SK-N-SH (cell line): ENCODE data around the gene AGBL4. TPM values are rescaled to one million over a fixed set of nuclear protein-coding genes. Genes with fewer than 3 reads are reported as not detected.

ENCODE experiments used
- CTCF ChIA-PET: fragments of 300-600, 350-600 bp; formaldehyde crosslinking; extraction: SDS; loops from one replicate; lab custom pipeline; 2021; lab: Yijun Ruan, JAX
- POLR2A ChIA-PET: fragments of 350-600 bp; sonication (Branson Sonifier 250); formaldehyde crosslinking; extraction: SDS; loops from one replicate; lab custom pipeline; 2020; ENCODE audit warnings: antibody characterized with exemption, inconsistent platforms; lab: Yijun Ruan, JAX
- DNase-seq: peaks from one replicate; pipeline ENCODE4 v3.0.0; 2012
- H2AFZ ChIP-seq: fragments of 200-600 bp; sonication (generic); 2 replicates; pipeline ENCODE4 v1.8.1; 2016; ENCODE audit warnings: antibody characterized with exemption, mild to moderate bottlenecking, low read depth
- H3F3A ChIP-seq: fragments of 200-600 bp; sonication (generic); replicated peaks from 2 replicates; pipeline ENCODE3; 2016; ENCODE audit warnings: antibody characterized with exemption, mild to moderate bottlenecking; ENCODE audit not compliant: insufficient read depth
- H3K27ac ChIP-seq, 2 experiments: fragments of 200-500 bp in 1 of 2; fragments of 200-600 bp in 1 of 2; sonication (Bioruptor generic) in 1 of 2; sonication (generic), shearing (Covaris generic) in 1 of 2; 2 replicates each; pipeline versions ENCODE4 v1.5.1 to v1.6.1; 2014 to 2016; ENCODE audit warnings: low read depth in 2 of 2, inconsistent platforms in 1 of 2, low read length in 1 of 2, mild to moderate bottlenecking in 1 of 2, mixed read lengths in 1 of 2
- H3K27me3 ChIP-seq: fragments of 200-600 bp; sonication (generic), shearing (Covaris generic); 2 replicates; pipeline ENCODE4 v1.6.1; 2016; ENCODE audit warnings: mixed run types; ENCODE audit not compliant: insufficient read depth
- H3K36me3 ChIP-seq, 2 experiments: fragments of 200-500 bp in 1 of 2; fragments of 200-600 bp in 1 of 2; sonication (Bioruptor generic) in 1 of 2; sonication (generic) in 1 of 2; replicated peaks in 1 of 2; 2 replicates each; pipeline versions ENCODE3 to v1.5.1; 2014 to 2016; ENCODE audit warnings: low read length in 1 of 2, mild to moderate bottlenecking in 1 of 2; ENCODE audit not compliant: insufficient read depth in 2 of 2, control insufficient read depth in 1 of 2
- H3K4me1 ChIP-seq, 2 experiments: fragments of 200-500 bp in 1 of 2; fragments of 200-600 bp in 1 of 2; sonication (Bioruptor generic) in 1 of 2; sonication (generic), shearing (Covaris generic) in 1 of 2; 2 replicates each; pipeline versions ENCODE4 v1.5.1 to v1.6.1; 2014 to 2016; ENCODE audit warnings: low read depth in 1 of 2, low read length in 1 of 2, mixed run types in 1 of 2; ENCODE audit not compliant: insufficient read depth in 2 of 2, control insufficient read depth in 1 of 2
- H3K4me2 ChIP-seq: fragments of 200-600 bp; sonication (generic), shearing (Covaris generic); 2 replicates; pipeline ENCODE4 v1.6.1; 2017; ENCODE audit warnings: mixed run types
- H3K4me3 ChIP-seq, 2 experiments: fragments of 200-500 bp in 1 of 2; fragments of 200-600 bp in 1 of 2; sonication (Bioruptor generic) in 1 of 2; sonication (generic), shearing (Covaris generic) in 1 of 2; 2 replicates each; pipeline versions ENCODE4 v1.5.1 to v1.8.1; 2014 to 2016; ENCODE audit warnings: low read depth in 2 of 2, inconsistent platforms in 1 of 2, low read length in 1 of 2, mild to moderate bottlenecking in 1 of 2, mixed read lengths in 1 of 2, moderate library complexity in 1 of 2
- H3K79me2 ChIP-seq: fragments of 200-600 bp; sonication (generic); 2 replicates; pipeline ENCODE4 v1.8.1; 2017; ENCODE audit warnings: mild to moderate bottlenecking; ENCODE audit not compliant: insufficient read depth
- H3K9ac ChIP-seq: fragments of 200-600 bp; sonication (generic); 2 replicates; pipeline ENCODE4 v1.6.1; 2017; ENCODE audit warnings: mixed run types
- H3K9me2 ChIP-seq: fragments of 200-600 bp; sonication (generic); 2 replicates; pipeline ENCODE4 v1.6.1; 2017; ENCODE audit warnings: mixed run types
- H3K9me3 ChIP-seq: fragments of 200-600 bp; sonication (generic); 2 replicates; pipeline ENCODE4 v1.6.1; 2017; ENCODE audit warnings: mixed run types, mild to moderate bottlenecking, moderate library complexity
- H4K20me1 ChIP-seq: fragments of 200-600 bp; sonication (generic); 2 replicates; pipeline ENCODE4 v1.6.1; 2017; ENCODE audit warnings: mild to moderate bottlenecking, mixed run types; ENCODE audit not compliant: insufficient read depth
- CTCF ChIP-seq: fragments of 200-600 bp; sonication (generic); IDR thresholded peaks from 2 replicates; pipeline ENCODE4 v1.6.1; 2017; ENCODE audit warnings: antibody characterized with exemption, mild to moderate bottlenecking, moderate library complexity
- ELF1 ChIP-seq: IDR thresholded peaks from 2 replicates; pipeline ENCODE4 v1.4.0; 2012
- EP300 ChIP-seq, 2 experiments: IDR thresholded peaks; 2 replicates each; pipeline versions ENCODE4 v1.4.0 to v1.6.1; 2012; ENCODE audit warnings: borderline replicate concordance in 1 of 2, low read depth in 1 of 2, low read length in 1 of 2
- EZH2phosphoT487 ChIP-seq: fragments of 200-600 bp; sonication (generic); IDR thresholded peaks from 2 replicates; pipeline ENCODE4 v1.6.1; 2017; ENCODE audit warnings: low read depth, mixed run types, mild to moderate bottlenecking, antibody characterized with exemption, moderate library complexity, borderline replicate concordance
- GATA2 ChIP-seq: sonication (generic); formaldehyde crosslinking; IDR thresholded peaks from 2 replicates; pipeline ENCODE4 v1.5.0; 2020; ENCODE audit warnings: mild to moderate bottlenecking, missing genetic modification reagents
- JUND ChIP-seq: IDR thresholded peaks from 2 replicates; pipeline ENCODE4 v1.4.0; 2012
- MEF2A ChIP-seq: IDR thresholded peaks from 2 replicates; pipeline ENCODE4 v1.4.0; 2012; ENCODE audit warnings: low read depth, borderline replicate concordance
- MXI1 ChIP-seq: IDR thresholded peaks from 2 replicates; pipeline ENCODE4 v1.6.1; 2012; ENCODE audit warnings: mild to moderate bottlenecking, low read depth, low read length, improper control_type of control experiment
- NFIC ChIP-seq: IDR thresholded peaks from 2 replicates; pipeline ENCODE4 v1.4.0; 2012; ENCODE audit warnings: borderline replicate concordance
- POLR2AphosphoS5 ChIP-seq: IDR thresholded peaks from 2 replicates; pipeline ENCODE4 v1.6.1; 2012; ENCODE audit warnings: low read depth, low read length
- RCOR1 ChIP-seq: fragments of 150-350 bp; IDR thresholded peaks from 2 replicates; pipeline ENCODE4 v1.6.1; 2017; ENCODE audit warnings: antibody characterized with exemption, low read length
- SIN3A ChIP-seq: IDR thresholded peaks from 2 replicates; pipeline ENCODE4 v1.6.1; 2012; ENCODE audit warnings: low read depth, mild to moderate bottlenecking, low read length, moderate library complexity, borderline replicate concordance
- SMC3 ChIP-seq: IDR thresholded peaks from 2 replicates; pipeline ENCODE4 v1.6.1; 2012; ENCODE audit warnings: low read depth, low read length, improper control_type of control experiment
- USF1 ChIP-seq: IDR thresholded peaks from 2 replicates; pipeline ENCODE4 v1.4.0; 2012; ENCODE audit warnings: low read depth, borderline replicate concordance
- USF2 ChIP-seq: fragments of 150-350 bp; IDR thresholded peaks from 2 replicates; pipeline ENCODE4 v1.6.1; 2017; ENCODE audit warnings: antibody characterized with exemption, low read length, low read depth, borderline replicate concordance
- YY1 ChIP-seq: IDR thresholded peaks from 2 replicates; pipeline ENCODE4 v1.4.0; 2012; ENCODE audit warnings: low read depth, mild to moderate bottlenecking
- WGBS: methylation state at CpG from one replicate; pipeline ENCODE4 v1.1.6; 2017; ENCODE audit warnings: low lambda C conversion rate; 5-methylcytosine and 5-hydroxymethylcytosine counted together
- polyA plus RNA-seq, 3 experiments: library from polyadenylated mRNA; depleted of rRNA; stranded (reverse); fragments of >200 nt; gene quantifications; 2 replicates each; pipeline ENCODE4 v1.2.3, GENCODE V29; 2012

The AGBL4 gene
- polyA plus RNA-seq, 1 of the 3 experiments (the other 2 are of a cell fraction), result 0.07 TPM

GRCh38 chr1:48644190-48644900, 1379.4 kb downstream of the AGBL4 start (continued):
- TF ChIP-seq CTCF (no peak), EZH2phosphoT487 (no peak), SIN3A (no peak), GATA2 (CRISPR knock-in tag) (no peak), POLR2AphosphoS5 (no peak)

GRCh38 chr1:48643193-48643592, 1380.6 kb downstream of the AGBL4 start:
- H4K20me1 ChIP-seq, result no peaks in the 10 kb centered on the region
- H3K9ac ChIP-seq, result no peak overlapping the region
- CTCF ChIA-PET, result interaction anchor here (1.2 to 1.4 kb wide), 2 partner anchors 10 to 34 kb away, joined by 4 to 6 read pairs; no protein-coding TSS in a partner anchor
- no peak overlapping the region for H3K4me2 ChIP-seq
- H3K9me2 ChIP-seq, result no peaks in the 10 kb centered on the region
- no peak for DNase-seq
- no peak overlapping the region for H2AFZ ChIP-seq
- H3K36me3 ChIP-seq, result no peaks in the 10 kb centered on the region
- no peaks in the 10 kb centered on the region for H3K9me3 ChIP-seq
- no peak overlapping the region for H3K4me3 ChIP-seq
- no peaks in the 10 kb centered on the region for H3K79me2 ChIP-seq
- no peaks in the 10 kb centered on the region for H3F3A ChIP-seq
- no peak overlapping the region for H3K27ac ChIP-seq
- H3K27me3 ChIP-seq, result no peaks in the 10 kb centered on the region
- peaks cover 0 to 4% of the 10 kb centered on the region in 2 experiments; a peak in 1 of 4 replicates for H3K4me1 ChIP-seq
- TF ChIP-seq ELF1 (no peak), USF1 (no peak), MEF2A (no peak), MXI1 (no peak), NFIC (no peak), RCOR1 (no peak), SMC3 (no peak), YY1 (no peak), JUND (no peak), EP300 (IDR thresholded peaks at IDR 0.05; ENCODE audit: borderline replicate concordance in 1 of 2, low read depth in 1 of 2, low read length in 1 of 2) (no peak), USF2 (no peak)
- TF ChIP-seq, all 33 proteins: peak for 0
- POLR2A ChIA-PET, result no interaction called here
- WGBS, result 82% methylated on average over 1 of the region's 1 CpG
